SH-SY5Y (cell line): ENCODE data around the gene MTMR11.

Experiments used
- GATA2 ChIP-seq: IDR thresholded peaks from 2 replicates; pipeline ENCODE4 v1.6.1; 2011; ENCODE audit warnings: mild to moderate bottlenecking, low read depth, low read length
- GATA3 ChIP-seq: IDR thresholded peaks from 2 replicates; pipeline ENCODE4 v1.6.1; 2011; ENCODE audit warnings: low read depth, mild to moderate bottlenecking, low read length, moderate library complexity

Gene MTMR11

DNA sequence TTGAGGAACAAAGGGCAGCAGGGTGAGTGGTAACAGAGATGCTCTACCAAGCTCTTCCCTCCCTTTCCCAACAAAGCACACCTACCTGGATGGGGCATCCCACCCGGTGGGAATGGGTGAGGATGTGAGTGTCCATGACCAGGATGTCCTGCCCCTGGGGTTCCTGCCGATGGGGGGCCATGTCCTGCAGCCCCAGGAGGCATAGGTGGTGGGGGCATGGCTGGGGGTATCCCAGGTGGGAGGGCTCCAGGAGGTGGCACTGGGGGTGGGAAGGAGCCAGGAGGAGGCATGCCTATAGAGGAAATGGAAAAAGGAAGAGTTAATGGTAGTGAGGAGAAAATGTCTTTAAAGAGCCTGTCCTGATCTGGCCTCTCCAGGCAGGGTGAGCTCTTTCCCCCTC lies 10.9 kb downstream of the MTMR11 start:
- no peak for TF ChIP-seq GATA2
- no peak for TF ChIP-seq GATA3

DNA sequence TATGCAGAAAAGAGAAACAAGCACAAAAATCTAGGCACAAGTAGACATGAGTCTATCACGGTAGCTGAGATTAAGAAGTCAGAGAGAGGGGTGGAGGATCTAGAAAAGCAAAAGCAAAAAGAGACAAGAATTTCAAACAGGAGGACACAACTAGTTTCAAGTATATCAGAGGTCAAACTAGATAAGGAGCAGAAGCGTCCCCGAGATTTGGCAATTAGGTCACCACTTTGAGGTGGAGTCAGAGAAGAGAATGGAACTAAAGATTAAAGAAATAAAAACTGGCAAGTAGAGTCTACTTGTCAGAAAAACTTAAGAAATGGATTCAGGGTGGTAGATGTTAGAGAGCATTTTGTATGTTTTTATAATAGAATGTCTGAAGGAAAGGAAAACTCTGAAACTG lies 11.3 kb downstream of the MTMR11 start:
- TF ChIP-seq GATA2: no peak
- TF ChIP-seq GATA3: no peak

DNA sequence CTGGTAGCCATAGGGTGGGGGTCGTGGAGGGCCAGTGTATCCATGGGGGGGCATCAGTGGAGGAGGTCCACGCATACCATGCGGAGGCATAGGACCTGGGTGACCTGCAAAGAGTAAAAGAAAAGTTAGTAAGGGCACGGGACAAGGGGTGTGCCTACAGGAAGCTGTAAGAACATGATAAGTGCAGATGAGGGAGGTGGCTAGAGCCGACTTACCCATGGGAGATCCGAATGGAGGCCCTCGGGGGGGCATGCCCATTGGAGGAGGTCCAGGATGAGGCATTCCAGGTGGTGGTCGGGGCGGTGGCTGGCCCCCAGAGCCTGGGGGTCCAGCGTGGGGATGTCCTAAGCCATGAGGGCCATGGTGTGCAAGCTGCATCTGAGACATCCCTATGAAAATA lies 13.1 kb downstream of the MTMR11 start:
- no peak for TF ChIP-seq GATA3
- TF ChIP-seq GATA2: no peak

DNA sequence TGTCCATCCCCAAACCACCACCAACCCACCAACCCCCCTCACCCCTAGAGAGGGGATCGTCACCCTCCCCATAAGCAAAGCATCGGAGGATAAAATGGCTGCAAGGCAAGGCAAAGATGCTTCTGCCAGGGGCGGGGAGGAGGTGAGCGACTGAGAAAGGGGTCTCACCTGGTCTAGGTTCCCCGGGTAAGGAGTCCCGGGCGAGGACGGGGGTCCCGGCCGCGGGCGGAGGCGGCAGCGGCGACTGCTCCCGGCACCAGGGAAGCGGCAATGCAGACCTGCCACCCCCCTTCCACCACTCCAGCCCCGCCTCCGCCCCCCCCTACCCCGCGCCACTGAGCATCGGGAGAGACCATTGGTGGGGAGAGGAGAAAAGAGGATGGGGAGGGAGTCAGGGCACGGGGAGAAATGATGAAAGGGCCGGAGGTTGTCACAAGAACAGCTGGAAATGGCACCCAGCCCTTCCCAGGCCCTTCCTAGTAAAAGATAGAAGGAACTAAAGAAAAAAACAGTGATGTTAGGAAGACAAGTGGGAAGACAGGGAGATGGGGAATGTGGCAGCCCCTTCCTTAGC lies 19.0 kb downstream of the MTMR11 start, which contains the start of gene SV2A:
Gene SV2A (minus strand): TSS at position 274 of the 574 bp plus-strand sequence. CDS start 4,004 bp downstream, outside the sequence.
- TF ChIP-seq GATA2 (no peak), GATA3 (no peak)

DNA sequence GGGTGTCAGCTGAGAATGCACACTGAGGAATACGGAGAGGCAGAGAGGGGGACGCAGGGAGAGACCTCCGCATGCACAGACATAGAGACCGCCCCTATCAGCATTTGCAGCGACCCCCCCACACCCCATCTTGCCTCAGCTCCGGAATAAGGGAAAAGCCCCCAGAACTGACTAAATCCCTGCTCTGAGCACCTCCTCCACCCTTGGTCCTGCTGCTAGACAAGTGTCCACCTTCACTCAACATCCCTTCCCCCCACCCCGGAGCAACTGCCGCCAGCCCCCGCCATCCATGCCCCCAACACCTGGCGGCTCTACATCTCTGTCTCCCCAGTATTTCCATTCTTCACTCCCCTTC lies 19.8 kb downstream of the MTMR11 start:
- no peak for TF ChIP-seq GATA3
- TF ChIP-seq GATA2: no peak

DNA sequence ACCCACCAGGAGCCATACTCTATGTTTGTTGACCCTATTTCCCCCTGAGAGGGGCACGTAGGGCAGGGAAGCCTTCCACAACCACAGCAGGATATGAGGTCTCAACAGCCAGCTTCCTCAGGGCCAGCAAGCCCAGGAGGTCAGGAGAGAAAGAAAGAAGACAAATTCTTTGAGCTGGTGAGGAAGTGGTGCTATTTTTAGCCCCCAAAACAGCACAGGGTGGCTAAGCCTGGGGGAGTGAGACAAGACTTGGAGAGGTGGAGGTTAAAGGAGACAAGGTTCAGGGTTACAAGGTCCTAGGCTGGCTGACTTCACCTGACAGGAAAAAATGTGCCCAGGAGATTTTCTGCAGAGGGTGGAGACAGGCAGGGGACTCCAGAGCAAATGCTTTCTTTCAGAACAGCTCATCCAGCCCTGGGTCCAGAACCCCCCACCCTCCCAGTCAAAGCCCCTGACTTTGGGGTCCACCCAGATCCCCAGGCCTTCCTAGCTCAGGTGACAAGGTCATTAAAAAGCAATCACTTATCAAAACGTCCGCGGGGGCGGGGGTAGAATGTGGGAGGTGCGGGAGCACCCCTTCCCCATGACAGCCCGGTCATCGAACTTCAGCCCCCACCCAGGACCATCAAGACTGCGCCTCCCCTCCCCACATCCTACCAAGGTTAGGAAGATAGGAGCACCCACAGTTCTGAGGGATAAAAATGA lies 20.3 kb downstream of the MTMR11 start:
- TF ChIP-seq GATA3: no peak
- TF ChIP-seq GATA2: no peak

DNA sequence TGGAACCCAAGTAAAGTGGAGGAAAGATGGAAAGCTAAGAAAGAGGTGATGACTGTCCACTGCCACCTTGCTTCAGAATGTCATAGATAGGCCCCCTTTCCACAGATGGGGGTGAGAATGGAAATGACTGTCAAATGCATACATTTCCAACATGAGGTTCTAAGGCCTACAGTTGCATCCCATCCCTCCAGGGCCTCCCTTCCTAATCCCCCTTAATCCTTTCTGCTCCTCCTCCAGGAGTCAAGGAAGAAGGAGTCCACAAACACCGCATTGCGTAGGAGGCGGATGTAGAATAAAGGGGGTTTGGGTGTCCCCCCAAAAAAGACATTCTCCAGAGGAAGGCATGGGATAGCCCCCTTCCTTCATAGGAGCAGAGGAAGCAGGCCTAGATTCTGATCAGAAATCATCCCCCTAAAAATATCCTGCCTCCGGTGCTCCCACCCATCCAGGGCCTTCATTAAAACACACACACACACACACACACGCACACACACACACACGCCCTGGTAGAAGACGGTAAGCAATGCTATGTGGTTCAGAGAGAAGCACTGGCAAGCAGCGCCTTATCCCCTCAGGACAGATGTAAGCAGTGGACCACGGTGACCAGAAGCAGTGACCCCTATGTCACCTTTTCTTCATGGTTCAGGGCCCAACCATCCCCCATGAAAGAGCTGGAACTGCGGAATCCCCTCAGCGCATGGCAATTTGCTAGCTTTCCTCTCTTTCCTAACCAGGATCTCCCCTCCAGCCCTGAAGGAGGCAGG lies 21.1 kb downstream of the MTMR11 start:
- no peak for TF ChIP-seq GATA3
- no peak for TF ChIP-seq GATA2

DNA sequence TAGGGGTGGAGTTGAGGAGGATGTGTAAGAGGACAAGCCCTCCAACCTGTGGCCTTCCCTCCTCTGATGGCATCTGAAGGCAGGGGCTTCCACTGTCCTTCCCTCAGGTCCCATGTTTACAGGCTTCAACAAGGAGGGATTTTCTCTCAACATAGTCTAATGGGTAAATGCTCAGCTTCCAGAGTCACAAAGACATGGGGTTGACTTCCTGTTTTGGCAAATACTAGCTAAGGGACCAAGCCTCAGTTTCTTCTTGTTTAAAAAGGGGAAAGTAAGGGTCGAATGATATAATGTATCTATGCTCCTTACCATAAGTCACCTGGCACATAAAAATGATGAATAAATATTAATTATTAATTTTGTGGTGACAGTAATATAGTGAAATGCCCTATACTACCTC lies 22.1 kb downstream of the MTMR11 start:
- TF ChIP-seq GATA3 (no peak), GATA2 (no peak)

DNA sequence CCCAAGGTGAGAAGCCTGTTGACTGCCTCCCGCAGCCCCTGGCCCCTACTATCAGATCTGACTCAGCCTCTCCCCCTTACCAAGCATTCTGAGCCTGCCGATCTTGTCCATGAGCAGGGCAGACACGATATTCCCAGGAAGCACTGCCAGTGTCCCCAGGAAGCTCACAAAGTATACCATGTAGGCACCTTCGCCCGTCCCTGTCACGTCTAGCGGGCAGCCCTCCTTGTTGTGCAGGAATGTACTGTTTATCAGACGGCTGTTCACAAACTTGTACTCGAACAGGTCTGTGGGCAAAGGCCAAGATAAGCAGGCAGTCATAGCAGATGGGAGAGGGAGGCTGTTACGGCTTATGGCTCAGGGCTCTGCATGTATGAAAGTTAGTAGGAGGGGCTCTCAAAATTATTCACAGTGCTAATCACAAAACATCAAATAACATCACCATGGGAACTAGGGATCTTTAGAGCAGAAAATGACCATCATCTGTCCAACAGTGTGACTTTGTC lies 30.1 kb downstream of the MTMR11 start:
- TF ChIP-seq GATA2: no peak
- no peak for TF ChIP-seq GATA3

DNA sequence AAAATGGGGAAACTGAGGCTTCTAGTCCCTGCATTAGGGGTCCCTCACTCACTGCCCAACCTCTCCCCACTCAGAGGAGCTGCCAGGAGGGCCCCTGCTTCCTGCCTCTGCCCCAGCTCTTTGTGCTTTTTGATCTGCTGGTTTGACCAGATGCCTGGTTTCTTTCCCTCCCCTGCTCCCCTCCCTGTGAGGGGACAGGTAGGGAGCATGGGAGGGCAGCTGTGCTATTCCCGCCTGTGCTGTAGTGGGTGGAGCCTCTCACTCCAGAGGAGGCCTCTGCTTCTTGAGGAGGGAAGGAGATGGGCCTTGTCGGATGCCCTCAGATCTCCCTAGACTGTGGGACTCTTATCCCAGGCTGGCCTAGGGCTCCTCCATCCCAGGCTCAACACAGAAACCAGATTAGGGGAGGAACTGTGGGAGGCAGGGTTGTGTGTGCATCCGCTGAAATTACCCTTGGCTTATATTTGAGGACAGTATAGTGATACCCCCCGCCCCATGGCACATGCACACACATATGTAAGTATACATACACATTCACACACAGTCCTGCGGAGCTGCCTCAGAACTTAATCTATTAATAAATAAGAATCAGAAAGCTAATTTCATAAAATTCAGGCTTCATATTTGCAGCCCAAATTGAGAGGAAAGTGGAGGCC lies 32.7 kb downstream of the MTMR11 start:
- TF ChIP-seq GATA2: no peak
- no peak for TF ChIP-seq GATA3

DNA sequence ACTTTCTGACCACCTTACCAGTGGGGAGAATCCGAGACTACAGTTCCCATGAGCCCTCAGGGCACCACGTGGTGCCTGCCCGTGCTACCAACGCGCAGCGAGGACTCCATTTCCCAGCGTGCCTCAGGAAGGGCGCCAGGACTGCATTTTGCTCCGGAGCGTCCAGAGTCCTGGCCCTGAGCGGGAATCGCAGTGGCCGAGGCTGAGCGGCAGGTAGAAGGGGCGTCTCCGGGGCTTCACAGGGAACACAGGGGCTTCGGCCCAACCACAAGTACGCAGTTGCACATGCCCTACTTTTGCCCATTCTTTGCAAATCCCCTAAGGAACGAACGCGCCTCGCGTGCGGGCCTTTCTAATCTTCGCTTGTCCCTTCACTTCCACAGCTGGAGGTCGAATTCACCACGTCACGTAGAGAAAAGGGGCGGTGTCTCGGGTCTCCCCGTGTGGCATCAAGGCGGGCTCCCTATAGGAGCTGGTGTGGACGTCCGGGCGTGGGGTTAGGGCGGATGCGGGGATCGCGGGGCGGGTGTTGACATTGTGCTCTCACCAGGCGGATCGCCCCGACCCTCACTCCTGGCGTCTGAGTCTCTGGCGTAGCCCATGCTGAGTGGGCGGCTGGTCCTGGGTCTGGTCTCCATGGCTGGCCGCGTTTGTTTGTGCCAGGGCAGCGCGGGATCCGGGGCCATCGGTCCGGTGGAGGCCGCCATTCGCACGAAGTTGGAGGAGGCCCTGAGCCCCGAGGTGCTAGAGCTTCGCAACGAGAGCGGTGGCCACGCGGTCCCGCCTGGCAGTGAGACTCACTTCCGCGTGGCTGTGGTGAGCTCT lies 37.0 kb downstream of the MTMR11 start, which contains the start of gene BOLA1:
Gene BOLA1 (plus strand): TSS at position 109 of the 825 bp plus-strand sequence. CDS start 492 bp downstream, at position 601.
- no peak for TF ChIP-seq GATA3
- TF ChIP-seq GATA2: no peak

DNA sequence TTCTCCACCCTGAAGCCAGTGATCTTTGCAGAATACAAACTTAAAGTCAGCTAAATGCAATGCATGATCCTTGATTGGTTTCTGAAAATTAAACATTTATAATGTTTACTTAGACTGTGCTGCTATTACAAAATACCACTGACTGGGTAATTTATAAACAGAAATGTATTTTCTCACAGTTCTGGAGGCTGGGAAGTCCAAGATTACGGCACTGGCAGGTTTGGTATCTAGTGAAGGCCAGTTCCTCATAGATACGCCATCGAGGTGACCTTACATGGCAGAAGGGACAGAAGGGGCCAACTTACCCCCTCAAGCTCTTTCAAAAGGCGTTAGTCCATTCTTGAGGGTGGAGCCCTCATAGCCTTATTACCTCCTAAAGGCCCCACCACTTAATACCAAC lies 40.1 kb downstream of the MTMR11 start:
- TF ChIP-seq GATA3 (no peak), GATA2 (no peak)

DNA sequence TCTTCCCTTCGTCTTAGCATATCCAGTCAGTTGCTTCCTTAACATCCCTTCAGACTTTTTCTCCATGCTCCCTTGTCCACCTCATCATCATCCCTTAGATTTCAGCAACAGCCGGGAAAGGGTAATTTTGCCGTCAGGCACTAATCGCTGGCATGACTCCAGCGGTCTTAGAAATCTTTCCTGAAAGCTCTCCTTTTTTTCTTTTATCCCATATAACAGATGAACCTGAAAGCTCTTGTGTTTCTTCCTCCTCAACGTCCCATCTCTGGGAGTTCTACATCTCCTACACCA lies 47.7 kb downstream of the MTMR11 start:
- TF ChIP-seq GATA2 (0 out of 2 replicates have a peak, but pooled peaks have one; percentile 5), GATA3 (no peak)

DNA sequence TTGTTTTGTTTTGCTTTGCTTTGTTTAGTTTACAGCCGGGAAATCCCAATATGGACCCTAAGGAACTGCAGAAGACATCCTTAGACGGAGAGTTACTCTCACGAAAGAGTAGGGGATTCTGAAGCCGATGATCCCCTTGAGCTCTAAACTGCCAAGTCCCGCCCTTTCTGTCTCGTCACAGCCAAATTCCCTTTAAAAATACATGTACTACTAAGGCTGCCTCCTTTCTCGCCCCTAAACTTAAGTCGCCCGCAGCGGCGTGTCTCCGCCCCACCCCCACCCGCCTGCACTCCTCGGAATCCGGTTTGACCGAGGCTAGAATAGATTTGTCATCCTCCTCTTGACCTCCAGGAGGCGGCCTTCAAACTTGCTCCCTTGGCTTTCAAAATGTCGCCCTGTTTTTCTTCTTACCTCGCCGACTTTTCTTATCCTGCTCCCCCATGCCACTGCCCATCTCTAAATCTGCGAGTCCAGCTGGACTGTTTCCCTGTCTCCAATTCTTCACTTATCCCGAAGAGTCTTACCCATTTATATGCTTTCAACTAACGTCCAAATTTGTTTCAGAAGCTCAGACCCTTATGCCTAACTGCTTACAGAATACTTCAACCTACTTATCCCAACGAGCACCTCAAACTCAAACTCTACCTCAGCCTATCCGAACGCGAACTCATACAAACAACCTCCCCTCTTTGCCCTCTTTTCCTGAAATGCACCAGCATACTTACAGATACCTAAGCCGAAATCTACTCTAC lies 48.3 kb downstream of the MTMR11 start:
- TF ChIP-seq GATA3 (no peak), GATA2 (0 out of 2 replicates have a peak, but pooled peaks have one; percentile 3)
